Epithelial cell of esophagus (primary cell): ENCODE measurements around the gene GABBR2.

Experiments
- DNase-seq: peaks from one replicate; pipeline ENCODE4 v3.0.0; 2010; ENCODE audit warnings: low read depth
- H3K4me3 ChIP-seq: 2 replicates; pipeline ENCODE4 v1.5.1; 2011; ENCODE audit warnings: mild to moderate bottlenecking, low read length, control low read depth
- CTCF ChIP-seq: IDR thresholded peaks from 2 replicates; pipeline ENCODE4 v1.5.1; 2011; ENCODE audit warnings: low read depth, mild to moderate bottlenecking, low read length, control low read depth, inconsistent platforms; ENCODE audit not compliant: insufficient read depth; ENCODE audit errors: missing control alignments

The GABBR2 gene

GRCh38 chr9:98568234-98568908 lies 140.4 kb downstream of the GABBR2 start:
- no peak for DNase-seq
- H3K4me3 ChIP-seq = no peak overlapping the region
- TF ChIP-seq CTCF = no peak

- no peak overlapping the region for H3K4me3 ChIP-seq
- no peak for DNase-seq
- TF ChIP-seq CTCF = no peak
Observed at GRCh38 chr9:98567540-98568233, 141.0 kb downstream of the GABBR2 start.

GRCh38 chr9:98565152-98566135 lies 143.3 kb downstream of the GABBR2 start:
- no peak overlapping the region for H3K4me3 ChIP-seq
- no peak for DNase-seq
- TF ChIP-seq CTCF = no peak

GRCh38 chr9:98564714-98565113 lies 144.0 kb downstream of the GABBR2 start:
- H3K4me3 ChIP-seq = no peak overlapping the region
- TF ChIP-seq CTCF = no peak
- DNase-seq = no peak

- no peak for TF ChIP-seq CTCF
- H3K4me3 ChIP-seq = no peak overlapping the region
- DNase-seq = no peak
Observed at GRCh38 chr9:98563988-98564387, 144.7 kb downstream of the GABBR2 start.

- H3K4me3 ChIP-seq = no peak overlapping the region
- DNase-seq = no peak
- no peak for TF ChIP-seq CTCF
Observed at GRCh38 chr9:98563212-98563907, 145.4 kb downstream of the GABBR2 start.
